Suprapubic skin (tissue), 2 donors: ENCODE data around the gene GDF2.

ENCODE experiments used
- EP300 ChIP-seq: sonication (generic); formaldehyde crosslinking; IDR thresholded peaks from one replicate; pipeline ENCODE4 v1.6.1; 2017; ENCODE audit warnings: antibody characterized with exemption
- POLR2A ChIP-seq, 2 donors: fragments of 450-650 bp; IDR thresholded peaks; one replicate each; pipeline ENCODE4 v1.6.1; 2017; ENCODE audit warnings: antibody characterized with exemption in 2 of 2, mild to moderate bottlenecking in 2 of 2, moderate library complexity in 2 of 2

- TF ChIP-seq POLR2A (IDR thresholded peaks at IDR 0.05), result no peak
- no peak for TF ChIP-seq EP300
Observed at GRCh38 chr10:47330366-47330765, 8.1 kb downstream of the GDF2 start.
